Kidney tubule cell (primary cell): ENCODE data around the gene GSTO2.

Experiments
- DNase-seq: peaks from one replicate; pipeline ENCODE4 v3.0.0-alpha.2; 2018; ENCODE audit warnings: low spot score

Gene GSTO2

DNA sequence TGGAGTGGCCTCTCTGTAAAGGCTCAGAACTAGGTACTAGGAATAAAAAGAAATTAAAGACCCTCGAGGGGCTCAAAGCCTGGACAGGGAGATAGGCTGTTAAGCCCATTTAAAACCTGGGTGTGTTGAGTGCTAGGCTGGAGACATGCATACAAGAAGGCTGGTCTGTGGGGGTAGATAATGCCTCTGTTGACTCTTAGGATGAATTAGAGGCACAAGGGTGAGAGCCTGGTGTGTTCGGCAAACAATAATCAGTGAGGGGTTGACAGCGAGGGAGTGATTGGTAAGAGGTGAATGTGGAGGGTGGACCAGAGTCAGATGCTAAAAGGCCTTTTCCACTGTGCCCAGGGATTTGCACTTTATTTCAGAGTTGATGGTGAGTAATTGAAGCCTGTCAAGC, 12.7 kb downstream of the GSTO2 start:
- DNase-seq: no peak

DNA sequence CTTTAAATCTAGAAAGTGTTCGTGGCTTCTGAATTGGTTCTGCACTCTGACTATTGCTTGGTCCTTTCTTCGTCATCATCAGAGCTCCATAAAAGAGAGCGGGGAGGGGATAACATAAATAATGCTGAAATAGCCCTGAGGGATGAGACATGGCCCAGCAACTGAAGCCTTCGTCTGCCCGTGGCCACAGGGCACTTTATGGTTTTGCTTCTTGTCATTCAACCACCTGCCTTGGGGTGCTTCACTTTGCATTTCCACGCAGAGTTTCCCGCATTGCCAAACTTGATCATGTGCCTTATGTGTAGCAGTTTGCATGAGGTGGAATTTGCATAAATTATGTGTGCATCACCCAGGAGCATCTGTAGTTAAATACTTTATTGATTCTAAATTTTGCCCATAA, 15.9 kb downstream of the GSTO2 start:
- no peak for DNase-seq

DNA sequence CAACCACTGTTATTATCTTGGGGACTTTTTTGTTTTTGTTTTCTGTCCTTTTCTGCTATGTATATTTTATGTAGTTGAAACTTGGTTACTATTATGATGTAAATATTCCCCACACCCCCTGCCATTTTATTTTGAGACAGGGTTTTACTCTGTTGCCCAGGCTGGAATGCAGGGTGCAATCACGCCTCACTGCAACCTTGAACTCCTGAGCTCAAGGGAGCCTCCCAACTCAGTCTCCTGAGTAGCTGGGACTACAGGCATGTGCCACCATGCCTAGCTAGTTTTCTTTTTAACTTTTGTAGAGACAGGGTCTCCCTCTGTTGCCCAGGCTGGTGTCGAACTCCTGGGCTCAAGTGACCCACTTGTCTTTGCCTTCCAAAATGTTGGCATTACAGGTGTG, 18.0 kb downstream of the GSTO2 start:
- DNase-seq: no peak

DNA sequence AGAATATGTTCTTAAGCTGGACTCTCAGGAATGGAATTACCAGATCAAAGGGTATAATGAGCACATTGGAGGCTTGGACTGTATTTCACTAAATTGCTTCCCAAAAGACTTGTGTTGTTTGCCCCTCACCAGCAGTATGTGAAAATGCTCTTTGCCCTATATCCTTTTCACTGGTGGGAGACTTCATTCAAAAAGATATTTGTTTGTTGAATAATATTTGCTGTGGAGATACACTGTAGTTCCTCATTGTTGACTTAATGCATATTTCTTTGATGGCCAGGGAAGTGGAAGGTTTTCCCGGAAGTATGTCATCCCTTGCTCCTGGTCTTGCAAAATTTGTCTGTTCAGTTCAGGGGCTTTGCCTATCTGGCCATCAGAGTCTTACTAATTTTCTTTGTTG, 19.4 kb downstream of the GSTO2 start:
- no peak for DNase-seq

DNA sequence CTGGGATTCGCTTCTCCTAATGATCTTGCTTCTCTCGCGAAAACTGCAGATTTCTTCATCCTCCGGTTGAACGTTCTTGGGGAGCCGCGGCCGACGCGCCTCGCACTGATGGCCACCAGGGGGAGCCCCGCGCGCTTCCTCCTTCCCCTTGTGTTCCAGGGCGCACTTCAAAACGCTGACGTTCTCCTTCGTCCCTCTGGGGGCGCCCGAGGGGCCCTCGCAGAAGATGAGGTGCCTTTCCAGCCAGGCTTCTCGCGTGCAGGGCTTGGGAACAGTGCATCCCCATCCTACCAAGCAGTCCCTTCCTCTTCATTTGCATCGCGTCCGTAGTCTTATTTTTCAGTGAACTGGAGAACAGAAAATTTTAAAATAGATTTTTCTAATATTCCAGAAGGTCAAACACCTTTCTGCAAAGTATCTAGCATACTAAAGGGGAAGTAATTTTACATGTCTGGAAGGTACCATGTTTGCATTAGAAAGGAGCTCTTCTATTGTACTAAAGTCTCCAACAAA, 22.5 kb downstream of the GSTO2 start:
- peak; percentile 89 for DNase-seq

DNA sequence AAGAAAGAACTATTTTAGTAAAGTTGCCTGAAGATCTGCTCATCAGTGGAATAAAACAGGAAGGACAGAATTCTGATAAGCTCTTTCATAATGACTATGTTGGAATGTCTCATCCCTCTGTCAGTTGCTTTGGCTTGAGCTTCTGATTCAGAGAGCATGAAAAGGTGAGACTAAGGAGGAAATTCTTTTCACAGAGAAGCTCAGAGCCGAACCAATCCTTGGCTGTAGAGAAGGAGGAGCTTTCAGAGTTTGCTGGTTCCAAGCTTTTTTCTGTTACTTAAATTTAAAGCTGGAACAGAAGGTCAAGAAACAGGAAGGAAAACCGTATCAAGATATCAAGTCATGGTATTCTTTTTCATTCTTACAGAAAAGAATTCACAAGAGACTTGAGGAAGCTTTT, 24.0 kb downstream of the GSTO2 start:
- DNase-seq: peak; percentile 76

DNA sequence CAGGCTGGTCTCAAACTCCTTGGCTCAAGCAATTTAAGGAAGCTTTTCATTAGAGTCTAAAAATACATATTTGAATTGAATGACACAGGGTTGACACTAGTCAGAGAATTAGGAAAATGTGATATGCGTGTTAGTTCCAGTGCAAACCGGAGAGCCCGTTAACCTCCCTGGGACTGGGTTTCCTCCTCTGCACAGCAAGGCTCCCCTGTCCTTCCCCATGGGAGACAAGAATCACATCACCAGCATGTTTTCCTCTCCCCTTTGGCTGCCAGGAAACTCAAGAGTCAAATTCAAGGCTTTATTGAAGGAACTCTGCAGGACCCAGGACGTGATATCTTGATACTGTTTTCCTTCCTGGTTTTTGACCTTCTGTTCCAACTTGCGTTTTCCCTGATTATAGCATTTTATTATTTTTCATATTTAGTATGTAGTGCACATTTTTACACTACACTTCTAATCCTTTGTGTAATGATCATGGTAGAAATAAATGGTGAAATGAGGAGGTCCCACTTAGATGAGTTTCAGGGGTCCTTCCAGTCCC, 24.9 kb downstream of the GSTO2 start:
- DNase-seq: no peak

DNA sequence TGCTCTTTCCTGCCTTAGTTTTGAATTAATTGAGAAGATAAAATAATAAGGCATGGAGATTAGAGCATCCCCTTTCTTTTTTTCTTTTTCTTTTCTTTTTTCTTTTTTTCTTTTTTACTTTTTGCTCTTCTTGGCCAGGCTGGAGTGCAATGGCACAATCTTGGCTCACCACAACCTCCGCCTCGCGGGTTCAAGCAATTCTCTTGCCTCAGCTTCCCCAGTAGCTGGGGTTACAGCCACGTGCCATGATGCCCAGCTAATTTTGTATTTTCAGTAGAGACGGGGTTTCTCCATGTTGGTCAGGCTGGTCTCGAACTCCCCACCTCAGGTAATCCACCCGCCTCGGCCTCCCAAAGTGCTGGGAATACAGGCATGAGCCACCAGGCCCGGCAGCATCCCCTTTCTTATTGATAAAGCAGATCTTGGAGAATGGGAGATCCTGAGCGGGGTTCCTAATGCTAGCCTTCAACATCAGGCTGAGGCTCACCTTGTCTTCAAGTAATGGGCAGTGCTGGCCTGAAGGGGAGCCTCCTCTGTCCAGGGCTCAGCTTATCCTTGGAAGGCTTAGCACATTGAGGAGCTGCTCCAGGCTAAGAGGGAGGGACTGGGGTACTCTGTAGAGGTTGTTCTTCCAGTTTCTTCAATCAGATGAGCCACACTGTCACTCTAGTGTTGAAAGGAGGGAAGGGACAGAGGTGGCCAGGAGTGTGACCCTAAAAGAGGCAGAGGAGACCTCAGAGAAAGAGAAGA, 27.9 kb downstream of the GSTO2 start:
- DNase-seq: no peak

DNA sequence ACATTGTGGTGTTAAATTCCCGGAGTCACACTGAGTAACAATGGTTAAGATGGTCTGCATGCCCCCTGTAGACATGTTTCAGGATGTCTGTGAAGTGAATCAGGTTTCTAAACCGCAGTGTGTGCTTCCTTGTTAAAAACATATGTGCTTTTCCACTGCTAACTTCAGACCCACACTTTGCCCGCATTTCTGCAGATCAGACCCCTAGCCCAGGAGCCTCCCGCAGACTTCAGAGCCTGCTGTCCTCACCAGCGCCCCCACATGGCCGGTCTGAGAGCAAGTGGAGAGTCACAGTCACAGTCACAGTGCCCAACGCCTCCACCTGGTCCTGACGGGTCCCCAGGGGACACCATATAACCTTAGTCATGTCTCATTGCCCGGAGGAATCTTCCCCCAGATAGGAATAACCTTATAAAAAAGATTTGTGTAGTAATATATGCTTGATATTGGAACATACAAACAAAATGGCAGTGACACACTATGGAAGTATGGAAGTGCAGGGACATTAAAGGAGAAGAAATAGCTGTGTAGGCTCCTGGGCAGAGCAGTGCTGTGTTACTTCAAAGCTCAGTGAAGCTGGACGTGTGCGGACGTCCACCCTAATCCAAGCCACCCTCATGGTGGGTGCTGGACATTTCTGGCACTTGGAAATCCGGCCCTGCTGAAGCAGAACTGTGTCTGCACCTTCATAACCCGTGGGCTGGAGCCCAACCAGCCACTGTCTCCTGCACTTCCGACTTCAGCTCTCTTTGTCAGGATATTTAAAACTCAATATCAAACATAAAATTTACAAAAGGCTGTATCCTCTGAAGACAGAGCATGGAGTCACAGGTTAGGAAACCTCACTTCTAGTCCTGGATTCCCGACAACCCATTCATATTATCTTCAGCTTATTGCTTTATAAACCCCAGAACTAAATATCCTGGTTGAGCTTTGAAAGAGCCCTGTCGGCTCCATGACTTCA, 29.0 kb downstream of the GSTO2 start:
- peak; percentile 14 for DNase-seq

DNA sequence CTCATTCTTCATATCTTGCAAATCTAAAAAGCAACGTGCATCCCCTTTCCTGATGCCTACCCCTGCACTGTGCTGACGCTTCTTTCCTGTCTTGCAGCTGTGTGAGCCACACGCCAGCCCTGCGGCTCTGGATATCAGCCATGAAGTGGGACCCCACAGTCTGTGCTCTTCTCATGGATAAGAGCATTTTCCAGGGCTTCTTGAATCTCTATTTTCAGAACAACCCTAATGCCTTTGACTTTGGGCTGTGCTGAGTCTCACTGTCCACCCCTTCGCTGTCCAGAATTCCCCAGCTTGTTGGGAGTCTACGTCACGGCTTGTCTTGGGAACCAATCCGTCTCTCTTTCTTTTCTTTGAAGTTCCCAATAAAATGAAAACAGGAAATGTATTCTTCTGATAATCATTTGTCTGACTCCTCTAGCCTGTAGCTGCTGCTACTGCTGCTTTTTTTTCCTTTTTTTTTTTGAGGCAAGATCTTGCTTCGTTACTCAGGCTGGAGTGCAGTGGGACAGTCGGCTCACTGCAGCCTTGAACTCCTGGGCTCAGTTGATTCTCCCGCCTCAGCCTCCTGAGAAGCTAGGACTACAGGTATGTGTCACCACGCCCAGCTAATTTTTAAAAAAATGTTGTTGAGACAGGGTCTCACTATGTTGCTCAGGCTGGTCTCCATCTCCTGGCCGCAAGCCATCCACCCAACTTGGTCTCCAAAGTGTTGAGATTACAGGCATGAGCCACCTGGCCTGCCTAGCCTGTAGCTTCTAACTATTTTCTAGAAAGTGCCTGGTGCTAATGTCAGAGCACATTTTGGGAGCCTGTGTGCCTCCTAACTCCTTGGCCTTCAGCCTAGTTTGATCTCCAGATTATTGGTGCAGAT, 30.3 kb downstream of the GSTO2 start:
- DNase-seq: no peak

DNA sequence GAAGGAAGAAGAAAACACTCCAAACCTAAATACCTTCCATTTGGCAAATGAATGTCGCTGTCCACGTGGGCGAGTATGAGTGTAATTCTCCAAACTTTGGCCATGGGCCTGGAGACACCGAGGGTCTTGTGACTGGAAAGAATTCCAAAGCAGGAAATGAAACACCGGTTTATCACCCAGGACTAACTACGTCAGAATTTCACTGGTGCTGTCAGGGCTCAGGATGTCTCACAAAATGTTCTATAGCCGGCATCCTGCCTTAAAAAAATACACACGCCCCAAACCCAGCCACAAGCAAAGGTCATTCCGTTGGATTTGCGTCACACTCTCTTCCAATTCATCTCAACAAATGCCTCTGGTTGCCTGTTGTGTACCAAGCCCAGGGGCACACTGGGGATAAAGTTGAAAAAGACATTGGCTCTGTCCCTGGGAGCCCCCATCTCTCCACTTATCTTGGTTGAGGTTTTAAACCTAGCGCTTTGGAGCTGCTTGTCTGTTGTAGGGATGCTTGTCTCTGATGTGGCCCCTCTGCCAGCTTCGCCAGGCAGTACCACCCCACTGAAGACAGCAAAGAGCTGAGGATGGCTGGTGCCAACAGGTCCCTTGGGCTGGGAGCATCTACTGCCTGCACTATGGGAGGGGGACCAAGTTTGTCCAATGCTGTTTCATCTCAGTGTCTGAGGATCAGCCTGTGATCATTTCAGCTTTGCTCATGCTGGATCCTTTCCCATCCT, 31.2 kb downstream of the GSTO2 start:
- peak; percentile 66 for DNase-seq

DNA sequence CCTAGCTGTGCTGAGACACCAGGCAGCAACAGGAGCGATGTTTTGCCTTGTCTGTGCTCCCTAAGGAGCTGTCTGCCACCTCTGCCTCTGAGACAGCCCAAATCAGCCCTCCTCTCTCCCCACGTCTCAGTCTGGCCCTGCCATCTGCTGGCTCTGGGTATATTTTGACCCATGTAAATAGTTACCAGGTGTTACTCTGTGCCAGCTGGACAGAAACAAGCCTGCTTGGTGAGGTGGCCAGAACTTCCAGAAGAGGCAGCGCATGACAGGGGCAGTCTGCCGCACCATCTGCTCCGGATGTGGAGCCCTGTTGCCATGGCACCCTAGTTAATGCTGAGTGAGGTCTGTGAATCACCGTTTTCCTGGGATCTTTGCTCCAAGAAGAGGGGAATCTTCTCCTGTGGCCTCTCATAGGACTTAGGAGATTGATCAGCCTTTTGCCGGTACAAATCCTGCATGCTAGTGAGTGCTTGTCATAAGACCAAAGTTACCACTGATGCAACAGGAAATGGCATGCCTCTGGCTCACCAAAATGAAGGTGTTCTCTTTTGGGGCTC, 31.8 kb downstream of the GSTO2 start:
- peak; percentile 97 for DNase-seq

DNA sequence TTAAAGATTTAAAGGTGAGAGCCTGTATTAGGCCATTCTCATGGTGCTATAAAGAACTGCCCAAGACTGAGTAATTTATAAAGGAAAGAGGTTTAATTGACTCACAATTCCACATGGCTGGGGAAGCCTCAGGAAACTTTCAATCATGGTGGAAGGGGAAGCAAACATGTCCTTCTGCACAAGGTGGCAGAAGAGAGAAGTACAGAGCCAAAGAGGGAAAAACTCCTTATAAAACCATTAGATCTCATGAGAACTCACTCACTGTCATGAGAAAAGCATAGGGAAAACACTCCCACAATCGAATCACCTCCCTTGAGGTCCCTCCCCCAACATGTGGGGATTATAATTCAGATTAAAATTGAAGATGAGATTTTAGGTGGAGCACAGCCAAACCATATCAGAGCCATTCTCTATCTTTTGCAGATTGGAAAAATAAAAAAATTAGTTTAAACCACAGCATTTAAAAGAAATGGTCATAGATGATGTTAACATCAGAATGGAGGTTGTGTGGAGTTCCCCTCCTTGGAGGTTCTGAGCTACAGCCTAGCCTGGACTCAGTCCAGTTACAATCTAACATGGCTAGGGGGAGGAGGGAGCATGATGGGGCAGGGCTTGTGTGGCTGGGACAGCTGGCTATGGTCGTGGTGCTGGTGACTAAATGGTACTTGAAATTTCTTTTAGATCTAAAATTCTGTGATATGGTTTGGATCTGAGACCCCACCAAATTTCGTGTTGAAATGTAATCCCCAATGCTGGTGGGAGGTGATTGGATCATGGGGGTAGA, 33.1 kb downstream of the GSTO2 start:
- no peak for DNase-seq

DNA sequence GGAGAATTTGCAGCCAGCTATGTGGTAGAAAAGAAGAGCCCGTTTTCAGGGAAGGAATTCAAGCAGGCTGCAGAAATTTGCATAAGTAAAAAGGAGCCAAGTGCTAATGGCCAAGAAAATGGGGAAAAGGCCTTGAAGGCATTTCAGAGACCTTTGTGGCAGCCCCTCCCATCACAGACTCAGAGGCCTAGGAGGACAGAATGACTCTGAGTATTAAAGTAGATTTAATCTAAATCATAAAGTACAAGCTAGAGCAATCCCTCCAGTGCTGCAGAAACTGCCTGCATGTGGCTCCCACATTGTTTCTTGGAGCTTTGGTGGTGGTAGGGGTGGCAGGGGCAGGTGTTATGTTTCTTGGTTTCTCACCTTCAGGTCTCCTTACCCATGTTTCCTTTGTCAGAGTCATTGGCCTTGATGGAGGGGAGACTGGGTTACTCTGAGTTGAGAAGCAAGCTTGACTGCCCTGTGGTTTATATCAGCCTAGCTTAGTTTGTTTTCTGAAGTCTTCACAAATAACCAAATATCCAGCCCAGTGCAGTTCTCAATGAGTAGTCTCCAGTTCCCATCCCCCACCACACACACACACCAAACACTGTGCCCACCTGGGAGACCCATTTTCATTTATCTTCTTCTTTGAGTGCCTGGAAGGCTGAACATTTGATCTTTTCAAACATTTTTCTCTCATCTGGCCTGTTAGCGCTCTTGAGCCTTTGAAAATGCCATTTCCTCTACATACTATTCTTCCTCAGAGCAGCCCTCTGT, 34.8 kb downstream of the GSTO2 start:
- DNase-seq: no peak

DNA sequence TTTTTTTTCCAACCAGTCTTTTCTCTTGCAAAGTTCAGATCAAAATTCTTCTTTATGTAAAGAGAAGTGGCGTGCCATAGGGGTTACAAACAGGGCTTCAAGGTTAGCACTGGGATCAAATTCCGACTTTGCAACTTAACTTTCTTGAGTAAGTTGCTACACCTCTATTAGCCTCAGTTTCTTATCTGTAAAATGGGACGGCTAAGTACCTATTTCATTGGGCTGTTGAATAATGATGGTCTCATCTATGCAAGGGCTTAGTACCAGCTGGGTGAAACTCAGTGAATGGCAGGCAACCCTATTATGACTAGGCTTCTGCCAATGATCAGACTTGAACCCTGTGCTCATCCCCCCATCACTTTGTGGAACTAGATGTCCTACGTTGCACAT, 35.4 kb downstream of the GSTO2 start:
- no peak for DNase-seq

DNA sequence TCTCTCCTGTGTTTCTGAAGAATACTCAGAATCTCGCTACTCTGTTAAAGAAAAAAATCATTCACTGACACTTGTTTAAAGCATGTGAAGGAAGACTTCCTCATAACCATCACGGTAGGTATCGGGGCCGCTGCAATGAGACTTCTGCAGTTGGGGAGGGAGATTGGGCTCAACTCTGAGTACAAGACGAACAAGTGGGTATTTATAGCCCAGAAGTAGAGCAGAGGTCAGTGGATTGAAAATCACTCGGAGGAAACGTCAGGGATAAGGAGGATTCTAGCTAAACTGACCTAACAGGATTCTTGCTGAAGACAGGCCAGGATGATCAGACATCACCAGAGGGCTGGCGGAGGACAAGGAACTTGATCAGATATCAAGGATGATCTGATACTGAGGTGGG, 35.9 kb downstream of the GSTO2 start:
- no peak for DNase-seq

DNA sequence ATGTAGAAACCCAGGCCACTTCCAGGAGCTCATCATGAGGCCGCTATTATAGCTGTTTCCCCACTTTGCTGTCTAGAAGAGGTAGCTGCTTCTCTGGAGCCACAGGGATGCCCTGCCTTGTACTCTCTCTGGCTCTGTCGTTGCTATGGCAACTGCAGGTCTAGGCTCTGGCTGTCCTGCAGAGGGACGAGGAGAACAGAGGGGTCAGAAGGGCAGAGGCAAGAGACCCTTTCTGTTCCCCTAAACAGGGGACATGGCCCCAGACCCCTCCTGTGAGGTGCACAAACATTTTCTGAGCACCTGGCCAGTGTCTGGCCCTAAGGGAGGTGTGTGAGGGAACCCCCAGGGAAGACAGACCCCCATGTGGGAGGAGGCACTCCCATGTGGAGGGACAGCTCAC, 37.9 kb downstream of the GSTO2 start:
- DNase-seq: no peak

DNA sequence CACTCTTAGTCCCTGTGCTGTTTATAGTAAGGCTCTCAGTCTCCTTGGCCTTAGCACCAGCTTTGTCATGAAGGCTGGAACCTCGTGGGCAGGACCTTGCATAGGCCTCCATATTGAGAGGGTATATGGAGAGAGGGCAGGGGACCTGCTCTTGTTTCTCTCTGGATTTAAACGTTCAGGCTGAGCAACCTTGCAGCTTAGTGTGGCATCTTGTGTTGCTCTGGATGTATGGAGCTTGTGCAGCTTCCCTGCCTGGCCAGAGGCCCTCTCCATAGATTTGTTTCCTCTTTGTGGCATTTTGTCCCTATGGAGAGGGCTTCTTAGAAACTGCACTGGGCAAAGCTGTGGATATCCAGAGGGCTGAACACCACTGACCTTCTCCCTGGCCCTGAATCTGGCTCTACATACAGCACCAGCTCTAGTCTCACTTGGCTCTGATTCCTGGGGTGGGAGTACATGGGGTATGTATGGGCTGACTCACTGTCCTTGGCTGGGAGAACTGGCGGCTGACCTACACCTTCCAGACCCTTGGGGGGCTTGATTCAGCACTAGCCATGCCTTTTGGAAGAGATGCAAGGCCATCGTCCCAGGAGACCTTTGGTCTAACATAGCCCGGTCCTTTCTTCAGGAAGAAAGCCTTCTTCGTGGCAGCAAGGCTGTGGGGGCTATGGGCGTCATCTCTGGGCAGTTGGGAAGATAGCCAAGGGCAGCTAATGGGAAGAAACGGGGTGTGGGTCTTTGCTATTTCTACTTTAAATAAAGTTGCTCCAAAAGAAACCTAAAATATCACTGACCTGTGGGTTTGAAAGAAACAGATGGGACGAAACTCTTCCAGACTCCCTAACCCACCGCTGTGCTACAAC, 38.8 kb downstream of the GSTO2 start:
- DNase-seq: no peak
